Amniotic stem cell (primary cell): ENCODE data around the gene ZNF562.

ENCODE experiments used
- DNase-seq: peaks from one replicate; lab custom pipeline; 2025; lab: John Stamatoyannopoulos, UW

ZNF562 gene

GRCh38 chr19:9644472-9644871 is 30.4 kb downstream of the ZNF562 start:
- no peak for DNase-seq

GRCh38 chr19:9641810-9642209 is 33.1 kb downstream of the ZNF562 start:
- DNase-seq = no peak

- no peak for DNase-seq
Measured at GRCh38 chr19:9640956-9641355, 33.9 kb downstream of the ZNF562 start.

GRCh38 chr19:9636018-9636417 is 38.9 kb downstream of the ZNF562 start:
- no peak for DNase-seq

- no peak for DNase-seq
Measured at GRCh38 chr19:9627856-9628255, 47.0 kb downstream of the ZNF562 start.

- DNase-seq = no peak
Measured at GRCh38 chr19:9622531-9622930, 52.4 kb downstream of the ZNF562 start.

GRCh38 chr19:9621156-9622037 is 53.5 kb downstream of the ZNF562 start, which contains the start of gene ZNF561:
TSS of gene ZNF561 (minus strand) at chr19:9621232. CDS start at chr19:9619456, 1,776 bp downstream.
- peak; percentile 68 for DNase-seq

GRCh38 chr19:9620842-9621155 is 54.1 kb downstream of the ZNF562 start:
- DNase-seq = no peak

GRCh38 chr19:9615844-9616243 is 59.1 kb downstream of the ZNF562 start:
- no peak for DNase-seq

GRCh38 chr19:9610484-9611113 is 64.3 kb downstream of the ZNF562 start:
- DNase-seq = no peak

- no peak for DNase-seq
Measured at GRCh38 chr19:9608912-9609311, 66.0 kb downstream of the ZNF562 start.

- DNase-seq = peak; percentile 74
Measured at GRCh38 chr19:9597027-9597426, 77.9 kb downstream of the ZNF562 start.
